Measurements from ENCODE around the gene MYO3B. TPM values are rescaled to one million over a fixed set of nuclear protein-coding genes. Genes with fewer than 3 reads are reported as not detected.

Gene MYO3B
- total RNA-seq, 1 experiment from 2014 or later: 0.63 TPM

DNA sequence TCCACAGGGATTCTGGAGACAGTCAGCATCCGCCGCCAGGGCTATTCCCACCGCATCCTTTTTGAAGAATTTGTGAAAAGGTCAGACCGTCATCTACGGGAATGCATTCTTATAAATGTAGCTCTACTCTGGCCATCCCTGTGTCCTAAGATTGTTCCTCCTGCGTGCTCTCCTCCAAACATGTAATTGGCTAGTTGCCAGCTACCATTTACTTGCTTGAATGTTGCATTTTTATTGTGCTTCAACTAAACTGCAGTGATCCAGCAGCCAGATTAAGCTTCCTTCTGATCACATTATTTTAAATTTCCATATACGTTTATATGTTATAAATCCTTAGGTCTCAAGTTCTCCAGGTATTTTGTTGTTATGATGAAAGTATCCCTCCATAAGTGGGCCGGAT, 288.7 kb downstream of the MYO3B start:
- no peak overlapping the region for H2BK20ac ChIP-seq (ENCODE audit: low read depth, low read length, poor library complexity, severe bottlenecking)
- H2AFZ ChIP-seq (ENCODE audit: low read length): no peak overlapping the region
- Mint-ChIP-seq H3K9me3 (peaks cover 0 to 2% of the 10 kb centered on the region in 2 experiments; a peak in 1 of 5 replicates), H3K27ac (no peak overlapping the region), H3K27me3 (ENCODE audit: low read depth) (no peaks in the 10 kb centered on the region; the same call in 1 of the 2 replicates), H3K4me3 (no peak overlapping the region), H3K36me3 (ENCODE audit: insufficient read depth in 1 of 3, low read depth in 3 of 3) (peaks cover 0 to 2% (median 0%) of the 10 kb centered on the region in 3 experiments; a peak in 1 of 7 replicates), H3K4me1 (peaks cover 16 to 18% of the 10 kb centered on the region in 2 experiments)
- H4K20me1 ChIP-seq (ENCODE audit: control insufficient read depth, insufficient read depth, insufficient read length): no peaks in the 10 kb centered on the region
- no peak overlapping the region for H3K23ac ChIP-seq (ENCODE audit: insufficient read length, low read depth, low read length)
- H3K18ac ChIP-seq (ENCODE audit: insufficient read length, low read depth, low read length): no peak overlapping the region
- peaks cover 2% of the 10 kb centered on the region; the same call in 1 of the 2 replicates for H3K4me1 ChIP-seq (ENCODE audit: insufficient read depth, low read length)
- no peak overlapping the region for H4K8ac ChIP-seq (replicated peaks; ENCODE audit: insufficient read length, low read depth, low read length)
- no peak overlapping the region for H4K91ac ChIP-seq (ENCODE audit: insufficient read length, low read depth, low read length)
- no peaks in the 10 kb centered on the region for H3K27me3 ChIP-seq (ENCODE audit: insufficient read depth, low read length)
- H3T11ph ChIP-seq (ENCODE audit: low read length): no peak overlapping the region
- H3K4me2 ChIP-seq (ENCODE audit: insufficient read depth, insufficient read length, low read length): no peak overlapping the region
- H2AK5ac ChIP-seq (ENCODE audit: insufficient read length, low read length): no peak overlapping the region
- H3K9me3 ChIP-seq (ENCODE audit: control insufficient read depth, low read depth, low read length): no peaks in the 10 kb centered on the region
- WGBS (ENCODE audit: extremely low coverage, insufficient read length, low lambda C conversion rate): no CpG with 5 or more reads among the region's 8 CpGs
- no peak overlapping the region for H2BK120ac ChIP-seq (ENCODE audit: low read depth, low read length, poor library complexity, severe bottlenecking)
- no peak overlapping the region for H2BK15ac ChIP-seq (ENCODE audit: low read depth, low read length)
- H3K4ac ChIP-seq (ENCODE audit: low read depth, low read length): no peak overlapping the region
- no peak for DNase-seq
- H3K56ac ChIP-seq (ENCODE audit: insufficient read length, low read depth, low read length): no peak overlapping the region
- H3K79me2 ChIP-seq (ENCODE audit: insufficient read depth, low read length): no peaks in the 10 kb centered on the region
- H3K23me2 ChIP-seq (ENCODE audit: insufficient read length, low read depth, low read length, poor library complexity, severe bottlenecking): no peaks in the 10 kb centered on the region
- H3K14ac ChIP-seq (ENCODE audit: insufficient read depth, low read length): no peak overlapping the region
- TF ChIP-seq, protein P1, sequence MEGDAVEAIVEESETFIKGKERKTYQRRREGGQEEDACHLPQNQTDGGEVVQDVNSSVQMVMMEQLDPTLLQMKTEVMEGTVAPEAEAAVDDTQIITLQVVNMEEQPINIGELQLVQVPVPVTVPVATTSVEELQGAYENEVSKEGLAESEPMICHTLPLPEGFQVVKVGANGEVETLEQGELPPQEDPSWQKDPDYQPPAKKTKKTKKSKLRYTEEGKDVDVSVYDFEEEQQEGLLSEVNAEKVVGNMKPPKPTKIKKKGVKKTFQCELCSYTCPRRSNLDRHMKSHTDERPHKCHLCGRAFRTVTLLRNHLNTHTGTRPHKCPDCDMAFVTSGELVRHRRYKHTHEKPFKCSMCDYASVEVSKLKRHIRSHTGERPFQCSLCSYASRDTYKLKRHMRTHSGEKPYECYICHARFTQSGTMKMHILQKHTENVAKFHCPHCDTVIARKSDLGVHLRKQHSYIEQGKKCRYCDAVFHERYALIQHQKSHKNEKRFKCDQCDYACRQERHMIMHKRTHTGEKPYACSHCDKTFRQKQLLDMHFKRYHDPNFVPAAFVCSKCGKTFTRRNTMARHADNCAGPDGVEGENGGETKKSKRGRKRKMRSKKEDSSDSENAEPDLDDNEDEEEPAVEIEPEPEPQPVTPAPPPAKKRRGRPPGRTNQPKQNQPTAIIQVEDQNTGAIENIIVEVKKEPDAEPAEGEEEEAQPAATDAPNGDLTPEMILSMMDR (conservative IDR thresholded peaks at IDR 0.05): no peak
- H4K5ac ChIP-seq (ENCODE audit: insufficient read length, low read depth, low read length): no peak overlapping the region
- no peak overlapping the region for H2BK5ac ChIP-seq (ENCODE audit: insufficient read length, low read length)
- no peaks in the 10 kb centered on the region for H3K79me1 ChIP-seq (ENCODE audit: insufficient read depth, low read depth, low read length, poor library complexity, severe bottlenecking)
- H3K27ac ChIP-seq (ENCODE audit: insufficient read length, low read depth, low read length): no peak overlapping the region
- H2BK12ac ChIP-seq (ENCODE audit: insufficient read length, low read depth, low read length): no peak overlapping the region
- H3K9ac ChIP-seq (ENCODE audit: extremely low read depth, insufficient read length, low read length): no peak overlapping the region

Measured in H9 (cell line).